Ramos (cell line): ENCODE results near the gene MARVELD1.
"Not testable (repeated sequence)": the region's sequence is repeated elsewhere in the genome, so short reads cannot be mapped to it uniquely, and the experiment has no call there.

Experiments used
- in situ Hi-C: fragments of 300-500 bp; cut with MboI; formaldehyde crosslinking; loops from one replicate; pipeline ENCODE4 v1.14.3; 2022; ENCODE audit warnings: low sequenced_read_pairs; ENCODE audit not compliant: unreplicated experiment

MARVELD1 gene

GRCh38 chr10:97713339-97713825, at the start of gene MARVELD1:
Gene MARVELD1, plus strand, starts transcription at chr10:97713730. Its CDS starts 147 bp downstream, at chr10:97713877.
- in situ Hi-C loops: no loop called here

DNA sequence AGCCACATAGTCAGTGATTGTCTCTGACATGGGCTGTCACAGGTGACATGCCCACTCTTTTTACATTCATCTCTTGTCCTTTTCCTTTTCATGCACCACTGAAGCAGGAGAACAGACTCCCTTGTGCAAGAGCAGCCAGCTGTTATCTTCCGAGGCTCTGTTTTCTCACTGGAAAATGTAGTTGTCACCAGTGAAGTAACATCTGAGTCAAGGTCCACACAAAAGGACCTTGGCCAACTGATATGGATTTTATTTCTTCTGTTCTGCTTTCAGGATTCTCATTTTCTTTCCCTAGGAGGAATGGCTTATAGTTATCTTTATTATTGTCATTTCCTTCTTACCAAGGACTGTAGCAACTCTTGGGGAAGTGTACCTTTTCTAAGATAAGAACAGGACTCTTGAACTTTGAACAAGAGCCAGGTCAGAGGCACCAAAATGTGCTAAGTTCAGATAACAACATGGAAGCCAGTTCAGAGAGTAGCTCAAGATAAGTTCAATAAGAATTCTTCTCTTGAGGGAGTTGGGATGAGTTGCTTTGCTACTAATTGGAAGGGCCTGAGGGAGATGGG, 49.2 kb upstream of the MARVELD1 start:
- in situ Hi-C loops: no loop called here

DNA sequence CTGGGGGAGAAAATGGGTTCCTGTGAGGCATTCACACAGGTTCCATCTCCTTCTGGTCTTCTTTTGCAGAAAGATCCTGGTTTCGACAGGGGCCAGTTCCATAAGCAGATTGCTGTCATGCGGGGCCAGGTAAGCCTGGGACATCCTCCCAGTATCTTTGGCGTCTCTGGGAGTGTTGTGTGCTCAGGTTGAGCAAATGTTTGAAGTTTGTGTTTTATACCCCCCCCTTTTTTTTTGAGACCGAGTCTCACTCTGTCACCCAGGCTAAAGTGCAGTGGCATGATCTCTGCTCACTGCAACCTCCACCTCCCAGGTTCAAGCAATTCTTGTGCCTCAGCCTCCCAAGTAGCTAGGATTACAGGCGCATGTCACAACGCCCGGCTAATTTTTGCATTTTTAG, 46.5 kb upstream of the MARVELD1 start:
- in situ Hi-C loops: no loop called here

DNA sequence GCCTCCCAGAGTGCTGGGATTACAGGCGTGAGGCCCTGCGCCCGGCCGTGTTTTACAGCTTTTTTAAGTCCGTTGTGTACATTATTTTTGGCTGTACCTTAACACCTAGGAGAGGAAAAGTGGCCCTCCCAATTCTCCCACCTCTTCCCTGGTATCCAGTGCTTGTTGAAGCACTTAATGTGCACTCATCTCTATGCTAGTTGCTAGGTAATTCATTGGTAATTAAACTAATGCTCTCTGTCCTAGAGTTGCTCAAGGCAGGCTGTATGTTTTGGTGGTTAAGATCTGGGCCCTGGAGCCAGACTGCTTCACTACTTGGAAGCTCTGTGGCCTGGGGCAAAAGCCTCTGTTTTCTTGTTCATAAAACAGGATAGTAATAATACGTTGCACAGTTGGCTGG, 46.1 kb upstream of the MARVELD1 start:
- in situ Hi-C loops: no loop called here

GRCh38 chr10:97669571-97669970, 44.0 kb upstream of the MARVELD1 start:
- in situ Hi-C loops: no loop called here

DNA sequence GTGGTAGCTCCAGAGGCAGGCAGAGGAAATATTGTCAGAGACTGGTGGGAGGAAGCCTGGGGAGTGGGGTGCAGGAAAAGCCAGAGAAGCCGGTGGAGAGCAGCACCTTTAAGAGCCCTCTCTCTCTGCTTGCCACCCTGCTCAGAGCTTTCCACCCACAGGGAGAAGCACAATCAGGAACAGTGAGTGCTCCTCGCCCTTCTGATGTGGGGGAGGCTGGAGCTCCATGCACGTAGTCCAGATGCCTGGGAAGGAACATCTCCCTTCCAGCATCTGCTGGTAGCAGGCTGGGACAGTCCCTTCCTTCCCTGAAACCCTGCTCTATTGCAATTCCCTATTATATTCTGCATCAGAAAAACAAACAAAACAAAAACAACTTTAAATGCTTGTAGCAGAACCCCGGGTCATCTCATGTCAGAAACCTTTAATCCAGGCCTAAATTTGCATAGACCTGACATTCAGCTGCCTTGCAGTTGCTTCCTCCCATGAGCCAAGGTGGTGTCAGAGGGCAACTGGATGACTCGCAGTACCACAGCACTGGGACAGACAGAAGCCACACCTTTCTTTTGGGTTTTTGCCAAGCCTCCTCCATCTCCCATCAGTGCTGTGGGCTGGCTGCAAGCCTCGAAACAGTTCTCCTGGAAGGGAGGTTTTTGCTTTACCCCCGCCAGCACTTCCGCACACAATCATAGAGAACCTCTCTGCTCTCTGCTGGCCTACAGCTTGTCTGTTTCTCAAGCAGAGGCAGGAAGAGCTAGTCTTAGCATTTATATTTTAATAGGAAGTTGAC, 39.6 kb upstream of the MARVELD1 start:
- in situ Hi-C loops: no loop called here

- in situ Hi-C loops: no loop called here
Observed at GRCh38 chr10:97675222-97675621, 38.3 kb upstream of the MARVELD1 start.

- in situ Hi-C loops: no loop called here
Observed at GRCh38 chr10:97676770-97677581, 36.6 kb upstream of the MARVELD1 start.

DNA sequence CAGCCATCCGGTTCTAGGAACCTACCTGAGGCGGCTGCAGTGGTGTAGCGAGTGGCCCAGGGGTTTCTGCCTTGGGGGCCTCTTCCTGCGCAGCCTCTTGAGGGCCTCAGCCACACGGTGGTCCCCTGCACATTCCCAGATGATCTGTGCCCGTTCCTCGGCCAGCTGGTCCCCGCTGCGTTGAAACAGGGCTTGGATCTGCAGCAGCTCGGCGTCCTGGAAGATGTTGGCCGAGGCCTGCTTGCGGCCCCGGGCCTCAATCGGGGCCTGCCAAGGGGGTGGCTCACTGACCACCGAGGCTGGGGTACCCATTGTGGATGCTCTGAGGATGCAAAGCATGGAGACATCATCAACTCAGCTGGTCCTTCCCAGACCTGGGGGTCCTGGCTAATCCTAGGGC, 33.9 kb upstream of the MARVELD1 start:
- in situ Hi-C loops: no loop called here

GRCh38 chr10:97682042-97682441, 31.5 kb upstream of the MARVELD1 start:
- in situ Hi-C loops: no loop called here

- in situ Hi-C loops: no loop called here
Observed at GRCh38 chr10:97683556-97684367, 29.8 kb upstream of the MARVELD1 start.

DNA sequence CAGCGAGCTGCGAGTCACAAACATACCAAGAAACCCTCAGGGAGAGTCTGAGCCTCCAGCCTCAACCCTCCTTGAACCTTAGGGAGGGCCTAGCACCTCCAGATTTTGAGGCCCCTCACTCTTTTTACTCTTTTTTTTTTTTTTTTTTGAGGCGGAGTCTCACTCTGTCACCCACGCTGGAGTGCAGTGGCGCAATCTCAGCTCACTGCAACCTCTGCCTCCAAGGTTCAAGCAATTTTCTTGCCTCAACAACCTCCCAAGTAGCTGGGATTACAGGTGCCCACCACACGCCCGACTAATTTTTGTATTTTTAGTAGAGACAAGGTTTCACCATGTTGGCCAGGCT, 29.2 kb upstream of the MARVELD1 start:
- in situ Hi-C loops: not testable (repeated sequence)

GRCh38 chr10:97684866-97685394, 28.6 kb upstream of the MARVELD1 start:
- in situ Hi-C loops: no loop called here

GRCh38 chr10:97685395-97685958, 28.1 kb upstream of the MARVELD1 start:
- in situ Hi-C loops: no loop called here

DNA sequence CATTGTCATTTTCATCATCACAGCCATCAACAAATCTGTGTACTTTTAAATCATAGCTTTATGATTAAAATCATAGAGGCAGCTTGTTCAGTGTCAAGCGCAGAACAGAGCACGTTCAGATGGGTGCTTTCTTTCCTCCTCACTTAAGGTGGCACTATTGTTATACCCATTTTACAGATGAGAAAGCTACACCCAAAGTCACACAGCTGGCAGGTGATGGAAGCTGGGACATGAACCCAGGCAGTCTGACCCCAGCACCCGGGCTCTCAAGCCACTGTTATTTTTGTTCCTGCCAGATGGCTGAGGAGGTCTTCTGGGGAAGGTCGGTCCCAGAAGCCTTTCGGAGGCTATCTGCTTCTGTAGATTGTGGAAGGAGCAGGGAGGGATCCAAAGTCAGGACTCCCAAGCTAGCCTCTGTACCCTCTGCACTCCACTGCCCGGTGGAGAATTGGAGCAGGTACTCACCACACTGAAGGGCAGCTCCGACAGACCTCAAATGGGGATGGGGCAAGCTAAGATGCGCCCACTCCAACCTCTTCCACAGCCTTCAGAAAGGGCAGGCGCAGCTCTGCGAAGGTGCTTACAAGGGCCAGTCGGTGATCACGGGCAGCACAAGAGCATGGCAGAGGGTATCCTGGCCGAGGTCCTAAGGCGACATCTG, 27.1 kb upstream of the MARVELD1 start:
- in situ Hi-C loops: no loop called here

GRCh38 chr10:97686962-97687784, 26.4 kb upstream of the MARVELD1 start, which contains the start of gene AVPI1:
Gene AVPI1, minus strand, starts transcription at chr10:97687241. Its CDS starts 7,336 bp downstream, at chr10:97679905.
- in situ Hi-C loops: no loop called here

DNA sequence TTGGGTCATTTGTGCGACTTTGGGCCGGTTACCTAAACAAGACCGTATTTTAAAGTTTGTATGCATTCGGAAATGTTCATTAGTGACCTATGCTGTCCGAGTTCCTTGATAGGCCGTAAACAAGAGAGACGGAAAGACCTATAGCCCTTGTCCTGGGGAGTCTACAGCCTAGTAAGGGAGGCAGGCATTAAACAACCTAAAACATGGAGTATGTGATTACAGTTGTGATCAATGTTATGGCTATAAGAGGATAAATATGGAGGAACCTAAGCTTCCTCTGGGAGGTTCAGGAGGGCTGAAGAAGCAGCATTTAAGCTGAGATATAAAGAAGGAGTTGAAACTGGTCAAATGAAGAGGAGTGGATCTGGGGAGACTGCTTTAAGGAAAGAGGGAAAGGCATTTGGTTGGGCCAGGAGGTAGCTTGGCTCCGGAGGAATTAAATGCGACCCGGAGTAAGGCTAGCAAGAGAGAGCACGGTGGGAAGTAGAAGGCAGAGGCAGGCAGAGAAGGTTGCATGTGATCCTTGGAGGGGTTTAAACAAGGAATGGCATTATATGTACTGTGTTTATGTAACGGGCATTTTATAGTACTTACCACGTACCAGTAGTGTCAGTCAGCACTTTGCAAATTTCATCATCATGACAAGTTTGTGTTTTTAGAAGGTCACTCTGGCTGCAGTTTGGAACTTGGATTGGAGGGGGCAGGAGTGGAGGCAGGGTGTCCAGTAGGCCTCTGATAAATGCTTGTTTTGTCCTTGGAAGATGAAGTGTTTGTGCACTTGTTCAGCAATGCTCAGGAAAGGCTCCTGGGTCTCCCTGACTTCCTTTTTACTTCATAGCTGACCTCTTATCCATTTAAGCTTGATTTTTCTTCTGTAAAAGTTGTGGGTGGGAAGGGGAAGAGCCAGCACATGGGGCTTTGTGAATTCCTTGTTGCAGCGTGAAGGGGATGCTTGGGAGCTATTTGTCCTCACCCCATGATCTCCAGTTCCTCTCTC, 25.4 kb upstream of the MARVELD1 start:
- in situ Hi-C loops: no loop called here
